Smooth muscle cell (in vitro differentiated cells): ENCODE measurements around the gene NPTXR. TPM values are rescaled to one million over a fixed set of nuclear protein-coding genes. Genes with fewer than 3 reads are reported as not detected.

ENCODE experiments used
- DNase-seq: peaks from one replicate; lab custom pipeline; 2025; ENCODE audit not compliant: unreplicated experiment; lab: John Stamatoyannopoulos, UW
- H2AFZ ChIP-seq: fragments of 200-600 bp; sonication (generic); 2 replicates; pipeline ENCODE4 v1.6.0; 2016; ENCODE audit warnings: antibody characterized with exemption, low read depth, mild to moderate bottlenecking
- H3F3A ChIP-seq: fragments of 200-600 bp; sonication (generic); 2 replicates; pipeline ENCODE4 v1.6.0; 2017; ENCODE audit warnings: antibody characterized with exemption, low read depth
- H3K27ac ChIP-seq: fragments of 200-600 bp; sonication (generic); 2 replicates; pipeline ENCODE4 v1.5.1; 2016; ENCODE audit warnings: low read depth, mild to moderate bottlenecking
- H3K27me3 ChIP-seq: fragments of 200-600 bp; sonication (generic); 2 replicates; pipeline ENCODE4 v1.6.1; 2016; ENCODE audit warnings: low read depth, mild to moderate bottlenecking
- H3K36me3 ChIP-seq: fragments of 200-600 bp; sonication (generic); 2 replicates; pipeline ENCODE4 v1.5.1; 2016; ENCODE audit warnings: low read depth
- H3K4me1 ChIP-seq: fragments of 200-600 bp; sonication (generic); 2 replicates; pipeline ENCODE4 v1.5.1; 2016; ENCODE audit warnings: low read depth
- H3K4me2 ChIP-seq: fragments of 200-600 bp; sonication (generic); 2 replicates; pipeline ENCODE4 v1.6.0; 2016; ENCODE audit warnings: mild to moderate bottlenecking
- H3K4me3 ChIP-seq: fragments of 200-600 bp; sonication (generic); 2 replicates; pipeline ENCODE4 v1.5.1; 2016; ENCODE audit warnings: mild to moderate bottlenecking
- H3K79me2 ChIP-seq: fragments of 200-600 bp; sonication (generic); 2 replicates; pipeline ENCODE4 v1.6.0; 2016; ENCODE audit warnings: low read depth, mild to moderate bottlenecking
- H3K9ac ChIP-seq: fragments of 200-600 bp; sonication (generic); 2 replicates; pipeline ENCODE4 v1.6.0; 2016; ENCODE audit warnings: low read depth
- H3K9me3 ChIP-seq: fragments of 200-600 bp; sonication (generic); replicated peaks from 2 replicates; pipeline ENCODE4 v1.5.1; 2016; ENCODE audit warnings: low read depth
- H4K20me1 ChIP-seq: fragments of 200-600 bp; sonication (generic); 2 replicates; pipeline ENCODE4 v1.6.0; 2016; ENCODE audit warnings: low read depth
- WGBS: methylation state at CpG from one replicate; pipeline ENCODE4 v1.1.7; 2016; ENCODE audit warnings: low lambda C conversion rate; 5-methylcytosine and 5-hydroxymethylcytosine counted together
- polyA plus RNA-seq: library from polyadenylated mRNA; unstranded; fragments of >200 nt; fragmentation: Nextera tagmentation; extraction: Ambion mirVana; gene quantifications from 2 replicates; pipeline ENCODE4 v1.2.1, GENCODE V29; 2016
- total RNA-seq: library from RNA; depleted of rRNA; stranded (reverse); fragments of >200 nt; gene quantifications from 2 replicates; pipeline ENCODE4 v1.2.3, GENCODE V29; 2014
- TF ChIP-seq, protein P1 (sequence below): fragments of 200-600 bp; sonication (generic); IDR thresholded peaks from 2 replicates; pipeline ENCODE4 v1.5.1; 2017; ENCODE audit warnings: borderline replicate concordance, mild to moderate bottlenecking, antibody characterized with exemption; ENCODE audit not compliant: insufficient read depth, poor library complexity, severe bottlenecking

The NPTXR gene
- total and polyA plus RNA-seq, 2 experiments from 2014 or later: 2.0 to 3.9 TPM

DNA sequence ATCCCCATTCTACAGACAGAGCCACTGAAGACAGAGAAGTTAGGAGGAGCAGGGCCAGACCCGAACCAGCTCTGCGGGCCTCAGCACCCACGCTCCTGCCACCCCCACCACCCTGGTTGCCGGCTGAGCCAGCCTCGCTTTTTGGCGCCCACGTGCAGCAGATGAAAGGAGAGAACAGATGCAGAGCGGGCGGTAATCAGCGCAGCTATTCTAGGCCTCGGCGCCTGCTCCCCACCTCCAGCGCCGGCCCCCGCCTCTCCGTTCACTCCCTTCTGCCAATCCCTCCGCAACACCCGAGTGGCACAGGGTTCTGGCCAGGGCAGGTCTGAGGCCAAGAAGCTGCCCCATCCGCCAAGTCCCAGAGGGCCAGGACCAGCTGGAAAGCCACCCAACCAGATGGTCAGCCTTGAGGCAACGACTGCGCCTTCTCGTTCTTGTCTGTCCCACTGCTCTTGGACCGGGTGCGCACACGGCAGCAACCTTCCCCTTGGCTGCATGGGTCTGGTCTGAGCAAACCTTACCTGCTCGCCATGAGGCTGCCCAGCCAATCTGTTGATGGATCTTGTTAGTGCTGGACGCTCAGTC, 66.6 kb downstream of the NPTXR start:
- H3K36me3 ChIP-seq: no peaks in the 10 kb centered on the region
- no peak overlapping the region for H2AFZ ChIP-seq
- DNase-seq: no peak
- no peaks in the 10 kb centered on the region for H4K20me1 ChIP-seq
- H3K9ac ChIP-seq: no peak overlapping the region
- WGBS: 98% methylated on average over 27 of the region's 27 CpGs
- no peaks in the 10 kb centered on the region for H3K27me3 ChIP-seq
- no peaks in the 10 kb centered on the region for H3K9me3 ChIP-seq
- no peaks in the 10 kb centered on the region for H3K79me2 ChIP-seq
- no peak overlapping the region for H3K4me3 ChIP-seq
- H3K27ac ChIP-seq: no peak overlapping the region
- peaks cover 6% of the 10 kb centered on the region for H3F3A ChIP-seq
- TF ChIP-seq, protein P1, sequence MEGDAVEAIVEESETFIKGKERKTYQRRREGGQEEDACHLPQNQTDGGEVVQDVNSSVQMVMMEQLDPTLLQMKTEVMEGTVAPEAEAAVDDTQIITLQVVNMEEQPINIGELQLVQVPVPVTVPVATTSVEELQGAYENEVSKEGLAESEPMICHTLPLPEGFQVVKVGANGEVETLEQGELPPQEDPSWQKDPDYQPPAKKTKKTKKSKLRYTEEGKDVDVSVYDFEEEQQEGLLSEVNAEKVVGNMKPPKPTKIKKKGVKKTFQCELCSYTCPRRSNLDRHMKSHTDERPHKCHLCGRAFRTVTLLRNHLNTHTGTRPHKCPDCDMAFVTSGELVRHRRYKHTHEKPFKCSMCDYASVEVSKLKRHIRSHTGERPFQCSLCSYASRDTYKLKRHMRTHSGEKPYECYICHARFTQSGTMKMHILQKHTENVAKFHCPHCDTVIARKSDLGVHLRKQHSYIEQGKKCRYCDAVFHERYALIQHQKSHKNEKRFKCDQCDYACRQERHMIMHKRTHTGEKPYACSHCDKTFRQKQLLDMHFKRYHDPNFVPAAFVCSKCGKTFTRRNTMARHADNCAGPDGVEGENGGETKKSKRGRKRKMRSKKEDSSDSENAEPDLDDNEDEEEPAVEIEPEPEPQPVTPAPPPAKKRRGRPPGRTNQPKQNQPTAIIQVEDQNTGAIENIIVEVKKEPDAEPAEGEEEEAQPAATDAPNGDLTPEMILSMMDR: no peak
- H3K4me2 ChIP-seq: no peak overlapping the region
- H3K4me1 ChIP-seq: peaks cover under 1% of the 10 kb centered on the region

DNA sequence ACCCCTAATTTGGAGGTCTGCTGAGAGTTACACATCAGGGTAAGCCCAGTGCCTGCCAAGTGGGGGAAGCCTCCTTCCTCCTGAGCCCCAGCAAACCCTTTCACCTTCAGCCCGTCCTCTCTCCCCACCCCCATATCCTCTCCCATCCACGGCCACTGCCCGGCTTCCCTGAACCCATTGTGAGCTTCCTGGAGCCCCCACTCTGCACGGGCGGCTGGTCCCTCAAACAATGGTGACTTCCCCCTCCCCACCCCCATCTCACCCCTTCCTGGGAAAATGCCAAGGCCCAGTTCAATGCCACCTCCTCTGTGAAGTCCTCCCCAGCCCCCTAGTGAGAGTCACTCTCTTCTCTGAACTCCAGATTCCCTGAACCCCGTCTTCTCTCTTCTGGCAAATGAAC, 67.7 kb downstream of the NPTXR start:
- Histone ChIP-seq H3K4me2 (no peak overlapping the region), H3K79me2 (no peaks in the 10 kb centered on the region), H2AFZ (no peak overlapping the region), H4K20me1 (no peaks in the 10 kb centered on the region), H3K27ac (no peak overlapping the region), H3K27me3 (no peaks in the 10 kb centered on the region), H3K4me3 (no peak overlapping the region), H3K9me3 (no peaks in the 10 kb centered on the region), H3K9ac (no peak overlapping the region), H3K4me1 (no peaks in the 10 kb centered on the region), H3K36me3 (no peaks in the 10 kb centered on the region), H3F3A (no peaks in the 10 kb centered on the region)
- TF ChIP-seq, protein P1: no peak
- WGBS: 77% methylated on average over 5 of the region's 6 CpGs
- DNase-seq: no peak

DNA sequence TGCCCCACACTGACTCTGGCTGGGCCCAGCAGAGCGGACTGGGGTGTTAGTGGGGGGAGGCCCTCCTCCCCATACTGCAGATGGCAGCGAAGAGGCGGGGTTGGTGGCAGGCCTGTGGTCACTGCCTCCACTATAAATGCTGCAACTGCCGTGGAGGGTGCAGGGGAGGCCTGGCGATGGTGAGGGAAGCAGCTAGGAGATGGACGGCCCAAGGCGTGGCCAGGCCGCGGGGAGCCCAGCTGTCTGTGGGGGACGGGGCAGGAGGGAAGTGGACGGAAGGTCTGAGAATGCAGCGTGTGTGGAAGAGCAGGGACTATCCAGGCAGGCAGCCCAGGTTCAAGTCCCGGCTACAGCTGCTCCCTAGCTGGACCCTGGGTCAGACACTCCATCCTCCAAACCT, 68.2 kb downstream of the NPTXR start:
- WGBS: 91% methylated on average over 13 of the region's 13 CpGs
- TF ChIP-seq, protein P1: no peak
- Histone ChIP-seq H3K36me3 (no peaks in the 10 kb centered on the region), H3F3A (no peaks in the 10 kb centered on the region), H3K9ac (no peak overlapping the region), H3K27me3 (no peaks in the 10 kb centered on the region), H3K27ac (no peak overlapping the region), H3K4me1 (no peaks in the 10 kb centered on the region), H3K4me2 (no peak overlapping the region), H3K9me3 (no peaks in the 10 kb centered on the region), H3K4me3 (no peak overlapping the region), H2AFZ (no peak overlapping the region), H4K20me1 (no peaks in the 10 kb centered on the region), H3K79me2 (no peaks in the 10 kb centered on the region)
- DNase-seq: no peak

DNA sequence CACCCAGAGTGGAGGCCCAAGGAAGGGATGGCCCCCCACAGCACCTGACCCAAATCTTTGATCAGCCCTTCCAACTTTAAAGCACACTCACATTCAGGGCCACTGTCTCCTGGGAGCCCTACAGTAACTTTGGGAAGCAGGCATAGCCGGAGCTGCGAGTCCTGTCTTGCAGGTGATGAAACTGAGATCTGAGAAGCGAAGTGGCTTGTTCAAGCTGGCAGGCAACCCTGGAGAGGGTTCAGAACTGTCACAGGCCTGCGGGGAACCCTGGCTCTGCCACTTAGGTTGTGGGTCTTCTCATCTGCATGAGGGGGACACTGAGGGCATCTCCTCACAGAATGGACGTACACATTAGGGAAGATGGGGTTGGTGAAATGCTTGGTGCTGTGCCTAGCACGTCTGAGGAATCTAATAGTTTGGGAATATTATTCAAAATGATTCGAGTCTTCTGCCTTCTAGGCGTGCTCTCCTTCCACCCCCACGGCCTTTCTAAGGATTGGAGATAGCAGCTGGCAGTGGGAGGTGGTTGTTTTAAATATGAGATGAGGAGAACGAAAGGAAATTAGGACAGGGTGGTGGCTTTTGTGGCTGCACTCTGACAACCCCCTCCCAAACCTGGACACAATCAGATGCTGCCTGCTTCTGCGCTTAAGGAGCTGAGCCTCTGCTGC, 69.2 kb downstream of the NPTXR start:
- no peak for DNase-seq
- Histone ChIP-seq H3K4me2 (no peak overlapping the region), H2AFZ (no peak overlapping the region), H3K27me3 (no peaks in the 10 kb centered on the region), H3K27ac (no peak overlapping the region), H4K20me1 (no peaks in the 10 kb centered on the region), H3K4me1 (no peaks in the 10 kb centered on the region), H3K4me3 (no peak overlapping the region), H3K9me3 (no peaks in the 10 kb centered on the region), H3F3A (no peaks in the 10 kb centered on the region), H3K79me2 (no peaks in the 10 kb centered on the region), H3K36me3 (no peaks in the 10 kb centered on the region), H3K9ac (no peak overlapping the region)
- TF ChIP-seq, protein P1: no peak
- WGBS: 79% methylated on average over 11 of the region's 11 CpGs
